ENCODE measurements around the gene ARHGAP26. TPM values are rescaled to one million over a fixed set of nuclear protein-coding genes. Genes with fewer than 3 reads are reported as not detected.

Gene ARHGAP26
- total and polyA plus RNA-seq, 12 donors, result 7.5 to 45.8 (median 37.2) TPM

- Histone ChIP-seq H3K27ac (no peak overlapping the region), H3K27me3 (no peaks in the 10 kb centered on the region), H3K9me3 (no peaks in the 10 kb centered on the region), H3K36me3 (peaks cover 0 to 50% (median 15%) of the 10 kb centered on the region in 9 donors), H3K4me1 (peaks cover 6 to 73% (median 56%) of the 10 kb centered on the region in 9 donors), H3K4me3 (no peak overlapping the region)
- DNase-seq, result no peak
- intact Hi-C loops (cut with DNase I), result loop anchor here in 3 of 10 donors (5.0 to 10.0 kb wide), 4 partner anchors 177 to 609 kb away; partner anchors contain the start of gene NR3C1 (in 1 of the 3)
- ATAC-seq, result no peak
- WGBS, 2 donors, result 91 to 94% methylated on average over 6 of the region's 6 CpGs
- TF ChIP-seq CTCF (IDR thresholded peaks at IDR 0.05), result no peak
Observed at GRCh38 chr5:143215690-143216089, 445.5 kb downstream of the ARHGAP26 start.

GRCh38 chr5:143216211-143216610 lies 446.0 kb downstream of the ARHGAP26 start:
- peaks cover 6 to 71% (median 54%) of the 10 kb centered on the region in 9 donors for H3K4me1 ChIP-seq
- 89 to 90% methylated on average over 9 of the region's 9 CpGs for WGBS, 2 donors
- H3K9me3 ChIP-seq, result no peaks in the 10 kb centered on the region
- no peak for ATAC-seq
- H3K27ac ChIP-seq, result no peak overlapping the region
- intact Hi-C loops (cut with DNase I), result loop anchor here in 3 of 10 donors (5.0 to 10.0 kb wide), 4 partner anchors 176 to 609 kb away; partner anchors contain the start of gene NR3C1 (in 1 of the 3)
- no peak overlapping the region for H3K4me3 ChIP-seq
- H3K27me3 ChIP-seq, result no peaks in the 10 kb centered on the region
- no peak for DNase-seq
- peaks cover 0 to 50% (median 15%) of the 10 kb centered on the region in 9 donors for H3K36me3 ChIP-seq
- TF ChIP-seq CTCF (IDR thresholded peaks at IDR 0.05), result no peak

- DNase-seq (no peak), ATAC-seq (no peak)
- Histone ChIP-seq H3K9me3 (no peaks in the 10 kb centered on the region), H3K4me3 (no peak overlapping the region), H3K27ac (no peak overlapping the region), H3K27me3 (no peaks in the 10 kb centered on the region), H3K4me1 (peaks cover 6 to 68% (median 50%) of the 10 kb centered on the region in 9 donors), H3K36me3 (peaks cover 0 to 50% (median 15%) of the 10 kb centered on the region in 9 donors)
- WGBS, 2 donors, result 76 to 84% methylated on average over 10 of the region's 10 CpGs
- no peak for TF ChIP-seq CTCF (IDR thresholded peaks at IDR 0.05)
- intact Hi-C loops (cut with DNase I), result loop anchor here in 3 of 10 donors (5.0 to 10.0 kb wide), 4 partner anchors 175 to 608 kb away; partner anchors contain the start of gene NR3C1 (in 1 of the 3)
Observed at GRCh38 chr5:143217065-143217803, 447.1 kb downstream of the ARHGAP26 start.

GRCh38 chr5:143217804-143218160 lies 447.6 kb downstream of the ARHGAP26 start:
- intact Hi-C loops (cut with DNase I), result loop anchor here in 3 of 10 donors (5.0 to 10.0 kb wide), 4 partner anchors 175 to 607 kb away; partner anchors contain the start of gene NR3C1 (in 1 of the 3)
- no peak for TF ChIP-seq CTCF (IDR thresholded peaks at IDR 0.05)
- H3K27me3 ChIP-seq, result no peaks in the 10 kb centered on the region
- peaks cover 0 to 55% (median 15%) of the 10 kb centered on the region in 9 donors for H3K36me3 ChIP-seq
- WGBS, 2 donors, result 93 to 100% methylated on average over 2 of the region's 2 CpGs
- no peak overlapping the region for H3K27ac ChIP-seq
- H3K9me3 ChIP-seq, result no peaks in the 10 kb centered on the region
- no peak for DNase-seq
- ATAC-seq, result no peak
- peaks cover 6 to 66% (median 46%) of the 10 kb centered on the region in 9 donors for H3K4me1 ChIP-seq
- H3K4me3 ChIP-seq, result no peak overlapping the region

Data from heart right ventricle (tissue), 16 donors.